ENCODE data around the gene PAXX.

Gene PAXX

GRCh38 chr9:136946228-136947027, 45.8 kb upstream of the PAXX start:
- no peak for DNase-seq (ENCODE audit: insufficient read length, low spot score)
- no peak for FAIRE-seq
- no peak for TF ChIP-seq CTCF (IDR thresholded peaks at IDR 0.05; ENCODE audit: insufficient read depth, missing control alignments)

- DNase-seq (ENCODE audit: insufficient read length, low spot score): no peak
- no peak for FAIRE-seq
- no peak for TF ChIP-seq CTCF (IDR thresholded peaks at IDR 0.05; ENCODE audit: insufficient read depth, missing control alignments)
Observed at GRCh38 chr9:136947028-136947891, 45.0 kb upstream of the PAXX start.

- DNase-seq (ENCODE audit: insufficient read length, low spot score): no peak
- peak; percentile 35 for TF ChIP-seq CTCF (IDR thresholded peaks at IDR 0.05; ENCODE audit: insufficient read depth, missing control alignments)
- FAIRE-seq: no peak
Observed at GRCh38 chr9:136947955-136948510, 44.2 kb upstream of the PAXX start.

- DNase-seq (ENCODE audit: insufficient read length, low spot score): no peak
Observed at GRCh38 chr9:136949239-136949816, 42.9 kb upstream of the PAXX start.

GRCh38 chr9:136949817-136950655, 42.2 kb upstream of the PAXX start:
- no peak for FAIRE-seq
- peak; percentile 100 for DNase-seq (ENCODE audit: insufficient read length, low spot score)
- no peak for TF ChIP-seq CTCF (IDR thresholded peaks at IDR 0.05; ENCODE audit: insufficient read depth, missing control alignments)

More at GRCh38 chr9:136949239-136949816, 42.9 kb upstream of the PAXX start:
- no peak for TF ChIP-seq CTCF (IDR thresholded peaks at IDR 0.05; ENCODE audit: insufficient read depth, missing control alignments)
- no peak for FAIRE-seq

GRCh38 chr9:136950656-136951276, 41.5 kb upstream of the PAXX start:
- no peak for FAIRE-seq
- no peak for DNase-seq (ENCODE audit: insufficient read length, low spot score)
- no peak for TF ChIP-seq CTCF (IDR thresholded peaks at IDR 0.05; ENCODE audit: insufficient read depth, missing control alignments)
